Inferior parietal cortex (tissue), 1 donor: ENCODE data around the gene ZMAT3.
"Not testable (repeated sequence)": the region's sequence is repeated elsewhere in the genome, so short reads cannot be mapped to it uniquely, and the experiment has no call there.

Source experiments
- DNase-seq: peaks from one replicate; pipeline ENCODE4 v3.0.0-alpha.2; 2016; ENCODE audit errors: extremely low spot score

ZMAT3 gene

DNA sequence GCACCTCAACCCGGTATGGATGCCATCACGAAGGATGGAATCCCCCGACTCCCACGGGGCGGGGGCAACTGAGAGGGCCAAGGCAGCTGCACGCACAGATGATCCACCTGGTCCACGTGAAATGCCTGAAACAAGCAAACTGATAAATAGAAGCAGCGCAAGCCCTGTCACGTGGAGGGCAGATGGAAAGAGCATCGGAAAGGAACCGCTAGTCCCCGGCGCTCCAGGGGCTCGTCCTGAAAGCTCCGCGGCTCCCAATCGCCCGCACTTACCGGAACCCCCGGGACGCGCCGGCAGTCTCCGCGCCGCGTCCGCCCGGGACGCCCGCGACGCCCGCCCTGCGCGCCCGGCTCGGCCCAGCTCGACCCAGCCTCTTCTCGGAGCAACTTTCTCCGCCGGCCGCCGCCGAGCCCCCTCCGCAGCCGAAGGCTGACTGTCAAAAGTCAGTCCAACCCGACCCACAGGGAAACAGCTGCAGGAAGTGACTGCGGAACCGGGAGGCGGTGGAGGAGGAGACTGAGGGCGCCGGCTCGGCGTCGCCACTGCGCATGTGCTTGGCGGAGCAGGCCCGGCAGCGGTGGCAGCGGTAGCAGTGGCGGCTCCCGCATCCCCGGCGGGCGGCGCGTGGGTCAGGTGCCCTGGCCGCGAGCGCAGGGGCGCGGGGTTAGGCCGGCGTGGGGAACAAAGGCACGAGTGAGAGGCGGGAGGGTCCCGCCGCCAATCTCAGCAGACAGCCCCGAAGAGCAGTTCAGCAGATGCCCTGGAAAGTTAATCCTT is at the start of gene ZMAT3:
Gene ZMAT3 (minus strand): TSS at position 487 of the 777 bp plus-strand sequence. CDS start 4,057 bp downstream, outside the sequence.
- peak; percentile 82 for DNase-seq

DNA sequence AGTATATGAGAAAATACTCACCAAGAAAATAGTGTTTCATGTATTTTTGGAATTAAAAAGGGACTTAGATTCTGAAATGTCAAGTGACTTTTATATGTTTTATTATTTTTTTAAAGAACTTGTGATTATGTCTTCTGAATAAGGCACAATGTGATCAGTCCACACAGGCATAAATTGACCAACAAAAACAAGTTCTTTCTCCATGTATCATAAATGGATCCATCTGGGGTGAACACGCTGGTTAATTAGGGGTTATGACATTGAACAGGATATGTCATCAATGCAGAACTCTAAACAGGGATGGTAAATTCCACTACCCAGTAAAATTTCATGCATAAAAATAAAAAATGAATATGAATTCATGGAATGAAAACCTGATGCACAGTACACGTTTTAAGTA is 45.2 kb upstream of the ZMAT3 start:
- DNase-seq, result no peak

DNA sequence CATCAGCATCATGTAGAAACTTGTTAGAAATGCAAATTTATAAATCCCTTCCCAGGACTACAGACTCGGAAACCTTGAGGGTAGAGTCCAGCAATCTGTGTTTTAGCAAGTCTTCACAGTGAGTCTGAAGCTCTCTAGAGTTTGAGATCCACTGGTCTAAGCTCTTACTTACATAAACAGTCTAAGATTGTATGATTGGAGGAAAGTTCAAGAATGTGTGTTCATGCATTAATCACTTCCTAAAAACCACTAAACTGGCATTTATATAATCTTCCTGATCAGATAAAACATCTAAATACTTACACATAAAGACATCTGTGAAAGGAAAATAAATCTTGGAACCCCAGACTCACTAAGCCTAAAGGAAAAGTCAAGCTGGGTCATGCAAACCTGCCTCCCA is 43.8 kb upstream of the ZMAT3 start:
- not testable (repeated sequence) for DNase-seq

DNA sequence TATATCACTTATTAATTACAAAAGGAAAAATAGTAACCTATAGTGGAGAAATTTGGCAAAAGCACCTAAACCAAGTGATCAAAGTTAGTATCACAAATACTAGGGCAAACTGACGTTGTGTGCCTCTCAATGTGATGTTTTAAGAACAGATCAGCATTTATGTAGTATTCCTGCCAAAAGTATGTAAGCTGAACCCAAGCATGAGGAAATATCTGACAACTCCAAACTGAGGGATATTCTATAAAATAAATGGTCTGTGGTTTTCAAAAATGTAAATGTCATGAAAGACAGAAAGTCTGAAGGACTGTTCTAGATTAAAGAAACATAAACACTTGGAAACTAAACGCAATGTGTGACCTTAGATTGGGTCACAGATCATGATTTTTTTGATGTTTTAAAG is 42.3 kb upstream of the ZMAT3 start:
- DNase-seq, result no peak

- DNase-seq, result no peak
Measured at GRCh38 chr3:179108086-179108485, 36.5 kb upstream of the ZMAT3 start.

DNA sequence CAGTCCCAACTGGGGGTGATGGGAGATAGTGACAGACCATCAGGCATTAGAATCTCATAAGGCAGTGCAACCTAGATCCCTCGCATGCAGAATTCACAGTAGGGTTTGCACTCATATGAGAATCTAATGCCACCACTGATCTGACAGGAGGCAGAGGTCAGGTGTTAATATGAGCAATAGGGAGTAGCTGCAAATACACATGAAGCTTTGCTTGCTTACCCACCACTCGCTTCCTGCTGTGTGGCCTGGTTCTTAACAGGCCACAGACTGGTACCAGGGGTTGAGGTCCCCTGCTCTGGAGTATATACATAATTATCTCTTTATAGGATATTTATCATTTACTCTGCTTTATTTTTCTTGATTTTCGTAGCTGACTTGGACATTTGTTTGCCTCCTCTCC is 36.0 kb upstream of the ZMAT3 start:
- DNase-seq, result no peak

DNA sequence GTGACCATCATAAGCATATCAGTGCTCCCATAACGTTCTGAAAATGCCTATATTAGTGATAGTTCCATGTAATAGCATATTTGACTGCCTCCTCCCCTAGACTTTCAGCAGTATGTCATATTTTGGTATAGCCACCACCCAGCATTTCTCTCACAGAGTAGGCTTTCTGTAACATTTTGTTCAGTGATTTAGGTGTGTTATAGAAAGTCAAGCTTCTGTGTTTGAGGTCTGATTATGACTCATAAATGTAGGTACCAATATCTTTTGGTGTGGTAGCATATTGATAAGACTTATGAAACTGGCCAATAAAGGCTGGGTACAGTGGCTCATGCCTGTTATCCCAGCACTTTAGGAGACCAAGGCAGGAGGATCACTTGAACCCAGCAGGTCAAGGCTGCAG is 34.3 kb upstream of the ZMAT3 start:
- DNase-seq, result no peak

- peak; percentile 17 for DNase-seq
Measured at GRCh38 chr3:179100652-179101051, 29.0 kb upstream of the ZMAT3 start.

DNA sequence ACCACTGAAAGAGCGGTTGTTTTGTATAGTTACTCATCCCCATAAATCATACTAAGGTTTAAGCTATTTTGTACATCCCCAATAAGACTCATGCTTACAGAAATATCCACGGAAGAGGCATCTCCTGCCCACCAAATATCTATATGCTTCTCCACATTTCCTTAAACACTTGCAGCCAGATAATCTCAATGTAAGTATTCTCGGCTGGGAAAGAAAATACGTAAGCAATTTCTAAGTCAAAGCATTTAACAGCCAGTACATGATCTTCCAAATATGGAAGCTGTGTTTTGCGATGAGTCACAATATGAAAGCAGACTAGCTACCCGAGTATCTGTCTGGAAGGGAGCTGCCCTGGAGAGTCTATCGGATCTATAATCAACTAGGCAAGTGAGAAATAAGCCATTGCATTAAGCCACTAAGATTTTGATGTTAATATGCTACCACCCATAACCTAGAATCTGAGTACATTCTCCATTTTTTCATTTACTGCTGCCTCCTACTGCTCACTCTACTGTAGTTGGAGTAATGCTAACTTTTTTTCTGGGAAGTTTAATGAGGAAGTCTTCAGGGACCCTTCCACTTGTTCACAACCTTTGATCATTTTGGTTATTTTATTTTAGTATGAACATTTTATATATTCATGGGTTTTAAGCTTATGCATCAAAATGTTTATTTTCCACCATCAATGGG is 26.9 kb upstream of the ZMAT3 start:
- peak; percentile 39 for DNase-seq

GRCh38 chr3:179093807-179094206 is 22.2 kb upstream of the ZMAT3 start:
- no peak for DNase-seq

DNA sequence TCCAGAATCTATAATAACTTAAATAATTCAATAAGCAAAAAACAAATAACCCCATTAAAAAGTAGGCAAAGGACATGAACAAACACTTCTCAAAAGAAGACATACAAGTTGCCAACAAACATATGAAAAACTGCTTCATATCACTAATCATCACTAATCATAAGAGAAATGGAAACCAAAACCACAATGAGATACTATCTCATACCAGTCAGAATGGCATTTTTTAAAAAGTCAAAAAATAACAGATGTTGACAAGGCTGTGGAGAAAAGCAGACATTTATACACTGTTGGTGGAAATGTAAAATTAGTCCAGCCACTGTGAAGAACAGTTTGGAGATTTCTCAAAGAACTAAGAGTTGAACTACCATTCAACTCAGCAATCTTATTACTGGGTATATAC is 19.5 kb upstream of the ZMAT3 start:
- no peak for DNase-seq

DNA sequence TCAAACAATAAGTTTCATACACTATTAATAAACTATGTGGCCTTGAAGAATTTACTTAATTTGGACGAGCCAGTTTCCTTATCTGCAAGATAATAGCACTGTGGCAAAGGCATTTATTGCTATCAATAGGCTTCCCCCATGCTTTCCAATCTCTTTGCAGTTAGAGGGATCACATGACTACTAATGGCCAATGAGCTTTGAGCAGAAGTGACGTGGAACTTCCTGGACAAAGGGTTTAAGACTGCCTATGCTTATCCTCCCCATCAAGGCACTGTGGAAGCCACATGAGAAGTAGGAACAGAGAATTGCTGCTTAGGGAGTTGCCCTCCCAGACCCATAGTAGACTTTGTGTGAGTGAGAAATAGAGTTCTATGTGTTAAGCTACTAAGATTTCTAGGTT is 16.7 kb upstream of the ZMAT3 start:
- DNase-seq, result no peak

GRCh38 chr3:179083977-179084376 is 12.4 kb upstream of the ZMAT3 start:
- DNase-seq, result no peak

DNA sequence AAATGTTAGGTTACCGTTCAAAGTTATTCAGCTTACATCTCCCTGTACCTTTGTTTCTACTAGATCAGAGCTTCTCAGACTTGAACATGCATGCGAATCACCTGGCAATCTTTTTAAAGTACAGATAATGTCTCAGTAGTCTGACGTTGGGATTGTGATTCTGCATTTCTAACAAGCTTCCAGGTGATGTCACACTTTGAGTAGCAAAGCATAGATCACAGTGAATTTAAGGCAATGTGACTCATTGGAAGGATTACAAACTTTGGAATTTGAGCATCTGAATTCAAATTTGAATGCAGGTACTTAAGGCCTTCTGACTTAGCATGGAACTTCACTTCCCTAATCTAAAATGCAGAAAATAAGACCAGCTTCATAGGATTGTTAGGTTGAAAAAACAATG is 10.8 kb upstream of the ZMAT3 start:
- DNase-seq, result no peak

- no peak for DNase-seq
Measured at GRCh38 chr3:179081885-179082284, 10.3 kb upstream of the ZMAT3 start.

DNA sequence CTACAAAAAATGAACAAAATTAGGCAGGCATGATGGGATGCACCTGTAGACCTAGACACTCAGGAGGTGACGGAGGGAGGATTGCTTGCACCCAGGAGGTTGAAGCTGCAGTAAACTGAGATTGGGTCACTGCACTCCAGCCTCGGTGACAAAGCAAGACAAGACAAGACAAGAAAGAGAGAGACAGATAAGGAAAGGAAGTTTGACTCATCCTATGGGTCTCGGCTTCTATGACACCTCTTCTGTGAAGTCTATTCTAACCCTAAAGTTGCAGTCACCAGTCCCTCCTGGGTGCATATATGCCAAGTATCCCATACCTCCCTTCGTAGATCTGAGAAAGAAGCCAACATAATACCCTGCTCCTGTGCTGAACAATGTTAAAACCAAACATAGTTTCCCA is 7.9 kb upstream of the ZMAT3 start:
- no peak for DNase-seq

GRCh38 chr3:179076243-179077027 is 4.8 kb upstream of the ZMAT3 start:
- DNase-seq, result no peak

- no peak for DNase-seq
Measured at GRCh38 chr3:179074656-179075055, 3.0 kb upstream of the ZMAT3 start.

DNA sequence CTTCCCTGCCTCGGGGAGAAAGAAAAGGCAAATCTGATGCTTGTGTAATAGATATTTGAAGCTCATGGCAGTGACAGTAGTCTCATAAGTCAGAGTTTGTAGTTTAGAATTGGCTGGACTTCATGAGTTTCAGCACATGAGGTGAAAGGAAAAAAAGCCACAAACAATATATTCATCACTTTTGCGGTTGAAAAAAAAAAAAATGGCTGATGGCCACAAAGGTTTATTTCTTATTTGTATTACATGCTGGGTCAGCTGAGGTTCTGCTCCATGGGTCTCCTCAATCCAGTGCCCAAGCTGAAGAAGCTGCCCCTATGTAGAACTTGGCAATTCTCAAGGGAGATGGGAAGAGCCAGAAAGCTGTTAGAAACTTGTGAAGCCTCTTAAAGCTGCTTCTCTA is 2.2 kb upstream of the ZMAT3 start:
- no peak for DNase-seq

DNA sequence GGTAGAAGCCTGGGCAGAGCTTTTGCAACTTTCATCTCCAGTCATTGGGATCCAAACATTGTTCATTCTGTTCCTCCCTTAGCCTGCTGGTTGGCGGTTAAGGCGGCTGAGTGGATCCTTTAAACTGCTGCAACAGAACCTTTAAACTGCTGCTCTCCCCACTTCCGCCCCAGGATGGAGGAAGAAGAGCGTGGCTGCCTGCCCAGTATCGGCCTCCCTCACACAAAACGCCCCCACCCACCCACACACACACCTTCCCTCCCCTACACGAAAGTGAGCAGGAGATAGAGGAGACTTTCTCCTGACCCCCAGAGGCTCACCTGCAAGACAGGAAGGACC is 460 bp upstream of the ZMAT3 start:
- DNase-seq, result peak; percentile 29

GRCh38 chr3:179071027-179071322 is 634 bp downstream of the ZMAT3 start:
- DNase-seq, result no peak

- no peak for DNase-seq
Measured at GRCh38 chr3:179069762-179070390, 1.7 kb downstream of the ZMAT3 start.
